ENCODE data around the gene CHST6.

CHST6 gene

DNA sequence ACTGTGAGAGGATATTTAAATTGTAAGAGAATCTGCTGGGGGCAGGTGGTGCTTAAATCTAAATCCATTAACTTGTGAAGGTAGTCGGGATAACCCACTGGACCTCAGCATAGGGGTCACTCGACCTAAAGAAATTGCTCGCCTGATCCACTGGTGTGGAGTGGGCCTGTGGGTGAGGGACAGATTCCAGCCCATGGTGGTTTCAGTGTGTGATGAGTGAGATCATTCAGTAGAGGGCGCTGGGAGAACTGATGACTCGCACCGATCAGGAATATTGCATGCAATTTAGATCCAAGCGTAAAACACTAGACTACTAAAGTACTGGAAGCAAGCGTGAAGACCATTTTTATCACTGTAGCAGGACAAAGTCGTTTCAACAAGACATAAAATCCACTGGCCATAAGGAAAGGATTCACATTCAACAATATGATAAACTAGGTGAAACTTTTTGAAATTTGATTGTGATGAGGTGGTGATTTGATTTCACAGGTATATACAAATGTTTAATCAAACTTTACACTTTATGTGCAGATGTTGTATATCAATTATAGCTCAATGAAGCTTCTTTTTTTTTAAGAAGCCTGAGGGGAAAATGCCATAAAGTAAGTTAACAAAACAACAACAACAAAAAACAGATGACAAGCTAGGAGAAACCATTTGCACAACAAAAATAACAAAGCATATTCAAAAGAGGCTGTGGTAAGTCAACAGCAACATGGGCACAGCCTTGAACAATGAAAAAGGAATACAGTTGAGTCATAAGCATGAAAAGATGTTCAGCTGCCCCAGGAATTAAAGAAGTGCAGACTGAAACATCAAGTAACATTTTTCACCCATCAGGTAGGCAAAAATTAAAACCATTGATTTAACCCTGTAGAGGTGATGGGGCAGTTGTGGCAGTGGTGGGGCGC lies 23.3 kb downstream of the CHST6 start (continued):
- TF ChIP-seq, protein P1, sequence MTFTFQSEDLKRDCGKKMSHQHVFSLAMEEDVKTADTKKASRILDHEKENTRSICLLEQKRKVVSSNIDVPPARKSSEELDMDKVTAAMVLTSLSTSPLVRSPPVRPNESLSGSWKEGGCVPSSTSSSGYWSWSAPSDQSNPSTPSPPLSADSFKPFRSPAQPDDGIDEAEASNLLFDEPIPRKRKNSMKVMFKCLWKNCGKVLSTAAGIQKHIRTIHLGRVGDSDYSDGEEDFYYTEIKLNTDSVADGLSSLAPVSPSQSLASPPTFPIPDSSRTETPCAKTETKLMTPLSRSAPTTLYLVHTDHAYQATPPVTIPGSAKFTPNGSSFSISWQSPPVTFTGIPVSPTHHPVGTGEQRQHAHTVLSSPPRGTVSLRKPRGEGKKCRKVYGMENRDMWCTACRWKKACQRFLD (tag by site-specific recombination; IDR thresholded peaks at IDR 0.05), result no peak
- TF ChIP-seq ZNF140 (tag by site-specific recombination; IDR thresholded peaks at IDR 0.05) (no peak), ZBTB17 (tag by site-specific recombination; IDR thresholded peaks at IDR 0.05) (peak; percentile 35; the same call in 1 of the 2 replicates), ZSCAN30 (tag by site-specific recombination; IDR thresholded peaks at IDR 0.05) (peak; percentile 61; the same call in 1 of the 2 replicates), ZNF394 (tag by site-specific recombination; IDR thresholded peaks at IDR 0.05; ENCODE audit: borderline replicate concordance) (no peak), ZNF621 (tag by site-specific recombination; IDR thresholded peaks at IDR 0.05) (no peak), ZBTB1 (tag by site-specific recombination; IDR thresholded peaks at IDR 0.05) (no peak), ZNF16 (tag by site-specific recombination; IDR thresholded peaks at IDR 0.05; ENCODE audit: low read depth) (no peak), ZNF2 (tag by site-specific recombination; IDR thresholded peaks at IDR 0.05) (peak; percentile 66; the same call in 1 of the 2 replicates), BCL11A (tag by site-specific recombination; IDR thresholded peaks at IDR 0.05; ENCODE audit: low read depth) (no peak), ZBTB48 (tag by site-specific recombination; IDR thresholded peaks at IDR 0.05) (no peak), ZNF596 (tag by site-specific recombination; IDR thresholded peaks at IDR 0.05) (no peak), ZNF791 (tag by site-specific recombination; IDR thresholded peaks at IDR 0.05) (no peak), ZNF571 (tag by site-specific recombination; IDR thresholded peaks at IDR 0.05) (no peak), WT1 (tag by site-specific recombination; IDR thresholded peaks at IDR 0.05) (no peak), SCRT1 (tag by site-specific recombination; IDR thresholded peaks at IDR 0.05; ENCODE audit: borderline replicate concordance) (no peak), ZNF654 (tag by site-specific recombination; IDR thresholded peaks at IDR 0.05; ENCODE audit: low read depth) (peak; percentile 75)
- TF ChIP-seq, protein P2, sequence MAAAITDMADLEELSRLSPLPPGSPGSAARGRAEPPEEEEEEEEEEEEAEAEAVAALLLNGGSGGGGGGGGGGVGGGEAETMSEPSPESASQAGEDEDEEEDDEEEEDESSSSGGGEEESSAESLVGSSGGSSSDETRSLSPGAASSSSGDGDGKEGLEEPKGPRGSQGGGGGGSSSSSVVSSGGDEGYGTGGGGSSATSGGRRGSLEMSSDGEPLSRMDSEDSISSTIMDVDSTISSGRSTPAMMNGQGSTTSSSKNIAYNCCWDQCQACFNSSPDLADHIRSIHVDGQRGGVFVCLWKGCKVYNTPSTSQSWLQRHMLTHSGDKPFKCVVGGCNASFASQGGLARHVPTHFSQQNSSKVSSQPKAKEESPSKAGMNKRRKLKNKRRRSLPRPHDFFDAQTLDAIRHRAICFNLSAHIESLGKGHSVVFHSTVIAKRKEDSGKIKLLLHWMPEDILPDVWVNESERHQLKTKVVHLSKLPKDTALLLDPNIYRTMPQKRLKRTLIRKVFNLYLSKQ (tag by site-specific recombination; IDR thresholded peaks at IDR 0.05; ENCODE audit: borderline replicate concordance), result no peak
- TF ChIP-seq, protein P3, sequence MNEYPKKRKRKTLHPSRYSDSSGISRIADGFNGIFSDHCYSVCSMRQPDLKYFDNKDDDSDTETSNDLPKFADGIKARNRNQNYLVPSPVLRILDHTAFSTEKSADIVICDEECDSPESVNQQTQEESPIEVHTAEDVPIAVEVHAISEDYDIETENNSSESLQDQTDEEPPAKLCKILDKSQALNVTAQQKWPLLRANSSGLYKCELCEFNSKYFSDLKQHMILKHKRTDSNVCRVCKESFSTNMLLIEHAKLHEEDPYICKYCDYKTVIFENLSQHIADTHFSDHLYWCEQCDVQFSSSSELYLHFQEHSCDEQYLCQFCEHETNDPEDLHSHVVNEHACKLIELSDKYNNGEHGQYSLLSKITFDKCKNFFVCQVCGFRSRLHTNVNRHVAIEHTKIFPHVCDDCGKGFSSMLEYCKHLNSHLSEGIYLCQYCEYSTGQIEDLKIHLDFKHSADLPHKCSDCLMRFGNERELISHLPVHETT (tag by site-specific recombination; IDR thresholded peaks at IDR 0.05), result no peak
- TF ChIP-seq, protein P4, sequence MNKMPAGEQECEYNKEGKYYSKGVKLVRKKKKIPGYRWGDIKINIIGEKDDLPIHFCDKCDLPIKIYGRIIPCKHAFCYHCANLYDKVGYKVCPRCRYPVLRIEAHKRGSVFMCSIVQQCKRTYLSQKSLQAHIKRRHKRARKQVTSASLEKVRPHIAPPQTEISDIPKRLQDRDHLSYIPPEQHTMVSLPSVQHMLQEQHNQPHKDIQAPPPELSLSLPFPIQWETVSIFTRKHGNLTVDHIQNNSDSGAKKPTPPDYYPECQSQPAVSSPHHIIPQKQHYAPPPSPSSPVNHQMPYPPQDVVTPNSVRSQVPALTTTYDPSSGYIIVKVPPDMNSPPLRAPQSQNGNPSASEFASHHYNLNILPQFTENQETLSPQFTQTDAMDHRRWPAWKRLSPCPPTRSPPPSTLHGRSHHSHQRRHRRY (tag by site-specific recombination; IDR thresholded peaks at IDR 0.05), result no peak
- TF ChIP-seq, protein P5, sequence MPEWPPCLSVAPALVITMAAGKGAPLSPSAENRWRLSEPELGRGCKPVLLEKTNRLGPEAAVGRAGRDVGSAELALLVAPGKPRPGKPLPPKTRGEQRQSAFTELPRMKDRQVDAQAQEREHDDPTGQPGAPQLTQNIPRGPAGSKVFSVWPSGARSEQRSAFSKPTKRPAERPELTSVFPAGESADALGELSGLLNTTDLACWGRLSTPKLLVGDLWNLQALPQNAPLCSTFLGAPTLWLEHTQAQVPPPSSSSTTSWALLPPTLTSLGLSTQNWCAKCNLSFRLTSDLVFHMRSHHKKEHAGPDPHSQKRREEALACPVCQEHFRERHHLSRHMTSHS (tag by site-specific recombination; IDR thresholded peaks at IDR 0.05), result no peak
